HepG2 (cell line): Measurements from ENCODE around the gene EPO. TPM values are rescaled to one million over a fixed set of nuclear protein-coding genes. Genes with fewer than 3 reads are reported as not detected.

Experiments used
- ATAC-seq: fragments of 200-7000 bp; cut with Tn5 transposase; 3 replicates; pipeline ENCODE4 v1.9.1; 2020; ENCODE audit warnings: mild to moderate bottlenecking, moderate library complexity
- BruUV-seq: library from RNA; stranded (reverse); fragments of 400-500 nt; replicated peaks from 2 replicates; lab custom pipeline; 2021; lab: Mats Ljungman, UMichigan
- CTCF ChIA-PET: fragments of 300-600 bp; formaldehyde crosslinking; extraction: SDS; loops from one replicate; lab custom pipeline; 2021; ENCODE audit warnings: low total read pairs, inconsistent platforms, low intra/inter-chr PET ratio; lab: Yijun Ruan, JAX
- POLR2A ChIA-PET: fragments of 350-600 bp; sonication (Branson Sonifier 250); formaldehyde crosslinking; loops from one replicate; lab custom pipeline; 2020; ENCODE audit warnings: antibody characterized with exemption, inconsistent platforms; lab: Yijun Ruan, JAX
- DNase-seq: peaks from one replicate; pipeline ENCODE4 v3.0.0-alpha.2; 2015; ENCODE audit warnings: low spot score
- FAIRE-seq: peaks from 3 replicates; lab custom pipeline; 2011; peaks lifted over from hg19 to GRCh38; lab: Jason Lieb, UNC
- H2AFZ ChIP-seq: one replicate; pipeline ENCODE4 v1.6.1; 2011; ENCODE audit warnings: low read length, inconsistent platforms
- H3K27ac ChIP-seq: fragments of 300-600 bp; 3 replicates; pipeline ENCODE4 v1.8.0; 2011; ENCODE audit warnings: mixed run types, mild to moderate bottlenecking, mixed read lengths, low read length, inconsistent platforms; ENCODE audit not compliant: insufficient read depth; ENCODE audit errors: extremely low read length
- H3K27me3 ChIP-seq, 2 experiments: fragments of 200-600 bp in 1 of 2; 2 replicates in 1 of 2; 3 replicates in 1 of 2; pipeline versions ENCODE4 v1.6.0 to v1.8.0; 2011; ENCODE audit warnings: low read length in 2 of 2, mild to moderate bottlenecking in 2 of 2, moderate library complexity in 2 of 2, inconsistent platforms in 1 of 2; ENCODE audit not compliant: insufficient read depth in 2 of 2, control insufficient read depth in 1 of 2
- H3K36me3 ChIP-seq, 2 experiments: fragments of 200-600 bp in 1 of 2; replicated peaks in 1 of 2; 2 replicates in 1 of 2; 3 replicates in 1 of 2; pipeline versions ENCODE4 v1.5.1 to v1.8.0; 2011; ENCODE audit warnings: low read length in 2 of 2, inconsistent platforms in 1 of 2; ENCODE audit not compliant: insufficient read depth in 2 of 2, control insufficient read depth in 1 of 2
- H3K4me1 ChIP-seq: 2 replicates; pipeline ENCODE4 v1.5.1; 2012; ENCODE audit warnings: low read length, inconsistent platforms; ENCODE audit not compliant: insufficient read depth
- H3K4me2 ChIP-seq: 2 replicates; pipeline ENCODE4 v1.6.0; 2011; ENCODE audit warnings: low read depth, low read length, inconsistent platforms
- H3K4me3 ChIP-seq, 3 experiments: fragments of 200-600 bp in 1 of 3; sonication (generic), shearing (Covaris generic) in 1 of 3; replicated peaks in 1 of 3; 2 replicates each; pipeline ENCODE4 v1.5.1; 2011 to 2016; ENCODE audit warnings: low read length in 3 of 3, inconsistent platforms in 2 of 3, low read depth in 2 of 3, mild to moderate bottlenecking in 2 of 3, control low read depth in 1 of 3, mixed read lengths in 1 of 3; ENCODE audit not compliant: insufficient read depth in 1 of 3
- H3K79me2 ChIP-seq: one replicate; pipeline ENCODE4 v1.6.1; 2011; ENCODE audit warnings: low read length, inconsistent platforms; ENCODE audit not compliant: insufficient read depth
- H3K9ac ChIP-seq: 2 replicates; pipeline ENCODE4 v1.6.0; 2011; ENCODE audit warnings: mild to moderate bottlenecking, low read depth, low read length, inconsistent platforms; ENCODE audit not compliant: insufficient read depth
- H3K9me3 ChIP-seq: 2 replicates; pipeline ENCODE4 v1.5.1; 2012; ENCODE audit warnings: mild to moderate bottlenecking, low read length
- H4K20me1 ChIP-seq: 2 replicates; pipeline ENCODE4 v1.6.0; 2011; ENCODE audit warnings: inconsistent platforms, mild to moderate bottlenecking, low read length, moderate library complexity; ENCODE audit not compliant: insufficient read depth
- MAF1 ChIP-seq: sonication (generic); formaldehyde crosslinking; IDR thresholded peaks from 2 replicates; pipeline ENCODE4 v1.5.0; 2020; ENCODE audit warnings: missing genetic modification reagents, borderline replicate concordance
- MIER2 ChIP-seq: IDR thresholded peaks from 2 replicates; pipeline ENCODE4 v1.6.1; 2016; ENCODE audit warnings: missing biosample characterization, missing genetic modification reagents
- NR1H2 ChIP-seq: sonication (generic); formaldehyde crosslinking; IDR thresholded peaks from 2 replicates; pipeline ENCODE4 v1.8.1; 2022; ENCODE audit warnings: low read depth, missing genetic modification reagents, borderline replicate concordance
- NRL ChIP-seq: sonication (generic); formaldehyde crosslinking; IDR thresholded peaks from 2 replicates; pipeline ENCODE4 v1.5.0; 2020; ENCODE audit warnings: missing genetic modification reagents, mild to moderate bottlenecking, moderate library complexity, borderline replicate concordance
- POLR2A ChIP-seq, 2 experiments: IDR thresholded peaks; 2 replicates each; pipeline ENCODE4 v1.6.1; 2011; ENCODE audit warnings: low read depth in 2 of 2, low read length in 2 of 2, mild to moderate bottlenecking in 1 of 2, moderate library complexity in 1 of 2; ENCODE audit not compliant: insufficient read depth in 1 of 2
- POLR2G ChIP-seq: fragments of 200-400 bp; formaldehyde crosslinking; IDR thresholded peaks from 2 replicates; pipeline ENCODE4 v1.6.1; 2018; ENCODE audit warnings: mild to moderate bottlenecking, low read depth, low read length, moderate library complexity
- RXRA ChIP-seq: sonication (generic); formaldehyde crosslinking; IDR thresholded peaks from 2 replicates; pipeline ENCODE4 v1.5.1; 2020; ENCODE audit warnings: missing genetic modification reagents
- ZNF296 ChIP-seq: sonication (generic); formaldehyde crosslinking; conservative IDR thresholded peaks from 2 replicates; pipeline ENCODE4 v1.5.0; 2020; ENCODE audit warnings: mild to moderate bottlenecking, missing genetic modification reagents
- ZNF333 ChIP-seq: sonication (generic); formaldehyde crosslinking; IDR thresholded peaks from 2 replicates; pipeline ENCODE4 v1.4.0; 2020; ENCODE audit warnings: mild to moderate bottlenecking, missing genetic modification reagents, borderline replicate concordance
- ZNF564 ChIP-seq: sonication (generic); formaldehyde crosslinking; IDR thresholded peaks from 2 replicates; pipeline ENCODE4 v1.8.1; 2023; ENCODE audit warnings: mild to moderate bottlenecking, missing genetic modification reagents
- ZNF569 ChIP-seq: sonication (generic); formaldehyde crosslinking; IDR thresholded peaks from 2 replicates; pipeline ENCODE4 v1.5.0; 2020; ENCODE audit warnings: mild to moderate bottlenecking, missing genetic modification reagents, moderate library complexity, borderline replicate concordance
- ZNF75D ChIP-seq: sonication (generic); formaldehyde crosslinking; IDR thresholded peaks from 2 replicates; pipeline ENCODE4 v1.8.1; 2023; ENCODE audit warnings: missing genetic modification reagents, mild to moderate bottlenecking, borderline replicate concordance
- ZNF83 ChIP-seq: sonication (generic); formaldehyde crosslinking; IDR thresholded peaks from 2 replicates; pipeline ENCODE4 v1.4.0; 2020; ENCODE audit warnings: missing genetic modification reagents, mild to moderate bottlenecking, borderline replicate concordance
- ZZZ3 ChIP-seq: sonication (generic); formaldehyde crosslinking; IDR thresholded peaks from 2 replicates; pipeline ENCODE4 v1.4.0; 2020; ENCODE audit warnings: missing genetic modification reagents, mild to moderate bottlenecking, borderline replicate concordance
- WGBS: methylation state at CpG from one replicate; pipeline ENCODE4 v1.1.6; 2017; ENCODE audit warnings: low lambda C conversion rate; 5-methylcytosine and 5-hydroxymethylcytosine counted together
- in situ Hi-C: cut with HindIII; loops from 2 replicates; pipeline ENCODE4 v1.10.0; 2017; ENCODE audit warnings: low pct_unique_long_range_greater_than_20kb; ENCODE audit not compliant: extremely low pct_ligation_motif_present
- intact Hi-C: fragments of 100-400 bp; cut with micrococcal nuclease; formaldehyde crosslinking; loops from one replicate; pipeline ENCODE4 v1.10.0; 2022; ENCODE audit not compliant: unreplicated experiment
- polyA plus RNA-seq, 8 experiments: library from polyadenylated mRNA; depleted of rRNA in 3 of 8; stranded (reverse) in 7 of 8; unstranded in 1 of 8; fragments of >200 nt; fragmentation: Illumina TruSeq in 4 of 8; extraction: Trizol in 4 of 8; gene quantifications; 2 replicates each; pipeline versions ENCODE4 v1.2.1 to v1.2.3, GENCODE V29; 2011 to 2016; ENCODE audit warnings: low read depth in 4 of 8, missing spikeins in 1 of 8, mixed read lengths in 1 of 8; ENCODE audit not compliant: insufficient read depth in 1 of 8
- total RNA-seq, 5 experiments: library from RNA; depleted of rRNA; stranded (reverse); fragments of >200 nt; fragmentation: Illumina TruSeq; extraction: Trizol; gene quantifications; 2 replicates each; pipeline ENCODE4 v1.2.3, GENCODE V29; 2016; ENCODE audit warnings: low read depth in 1 of 5
- TF ChIP-seq, protein P1 (sequence below): sonication (generic); formaldehyde crosslinking; IDR thresholded peaks from 2 replicates; pipeline ENCODE4 v1.8.0; 2022; ENCODE audit warnings: mild to moderate bottlenecking, missing genetic modification reagents, moderate library complexity
- TF ChIP-seq, protein P2 (sequence below): sonication (generic); formaldehyde crosslinking; IDR thresholded peaks from 2 replicates; pipeline ENCODE4 v1.4.0; 2020; ENCODE audit warnings: missing genetic modification reagents

Gene EPO
- total and polyA plus RNA-seq, 2 of the 13 experiments (the other 11 are each of a cell fraction or from before 2014, with no cell fraction given): 10.3 to 25.7 TPM

- CTCF ChIA-PET: no interaction called here
- BruUV-seq: TSS peak; percentile 40
Observed at GRCh38 chr7:100679927-100680575, 40.2 kb upstream of the EPO start.

GRCh38 chr7:100680576-100681271 is 39.5 kb upstream of the EPO start:
- no peak for FAIRE-seq
- no peaks in the 10 kb centered on the region for H3K79me2 ChIP-seq
- no peak overlapping the region for H2AFZ ChIP-seq
- no peak overlapping the region for H3K4me3 ChIP-seq
- intact Hi-C loops (no loop called here), in situ Hi-C loops (no loop called here)
- H3K4me1 ChIP-seq: peaks cover 32% of the 10 kb centered on the region
- H3K9ac ChIP-seq: no peak overlapping the region
- CTCF ChIA-PET: no interaction called here
- POLR2A ChIA-PET: interaction anchor here (0.7 to 2.1 kb wide), 8 partner anchors 9 to 193 kb away, joined by 3 to 9 read pairs (median 4); partner anchors contain the start of genes GIGYF1 and POP7
- H3K36me3 ChIP-seq: peaks cover 40 to 57% of the 10 kb centered on the region in 2 experiments
- H3K9me3 ChIP-seq: no peaks in the 10 kb centered on the region
- 94% methylated on average over 10 of the region's 18 CpGs for WGBS
- no peaks in the 10 kb centered on the region for H3K27me3 ChIP-seq
- peaks cover 8% of the 10 kb centered on the region; the same call in 1 of the 2 replicates for H4K20me1 ChIP-seq
- no peak for DNase-seq
- H3K4me2 ChIP-seq: no peak overlapping the region
- ATAC-seq: no peak
- no TSS peak for BruUV-seq
- H3K27ac ChIP-seq: no peak overlapping the region
- TF ChIP-seq NRL (CRISPR knock-in tag): peak; percentile 35; the same call in 1 of the 2 replicates
- TF ChIP-seq, protein P1, sequence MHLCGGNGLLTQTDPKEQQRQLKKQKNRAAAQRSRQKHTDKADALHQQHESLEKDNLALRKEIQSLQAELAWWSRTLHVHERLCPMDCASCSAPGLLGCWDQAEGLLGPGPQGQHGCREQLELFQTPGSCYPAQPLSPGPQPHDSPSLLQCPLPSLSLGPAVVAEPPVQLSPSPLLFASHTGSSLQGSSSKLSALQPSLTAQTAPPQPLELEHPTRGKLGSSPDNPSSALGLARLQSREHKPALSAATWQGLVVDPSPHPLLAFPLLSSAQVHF (CRISPR knock-in tag): no peak
- TF ChIP-seq ZNF333 (CRISPR knock-in tag): no peak
- TF ChIP-seq ZNF564: no peak
- TF ChIP-seq ZNF75D (CRISPR knock-in tag): no peak
- no peak for TF ChIP-seq ZNF569 (CRISPR knock-in tag)
- TF ChIP-seq ZNF296 (CRISPR knock-in tag): no peak
- peak; percentile 36; the same call in 1 of the 2 replicates for TF ChIP-seq POLR2G
- TF ChIP-seq RXRA (CRISPR knock-in tag): peak; percentile 20; the same call in 1 of the 2 replicates
- TF ChIP-seq MAF1 (CRISPR knock-in tag): no peak
- no peak for TF ChIP-seq ZZZ3 (CRISPR knock-in tag)
- 0 out of 4 replicates have a peak, but pooled peaks of 1 of the 2 experiments have one; percentile 33 for TF ChIP-seq POLR2A (IDR thresholded peaks at IDR 0.05; ENCODE audit: insufficient read depth in 1 of 2, low read depth in 2 of 2, low read length in 2 of 2)
- TF ChIP-seq NR1H2 (CRISPR knock-in tag): no peak
- TF ChIP-seq ZNF83 (CRISPR knock-in tag): no peak

More at GRCh38 chr7:100679927-100680575, 40.2 kb upstream of the EPO start:
- intact Hi-C loops (no loop called here), in situ Hi-C loops (no loop called here)
- Histone ChIP-seq H3K79me2 (peaks cover under 1% of the 10 kb centered on the region), H3K36me3 (peaks cover 34 to 50% of the 10 kb centered on the region in 2 experiments), H3K4me3 (no peak overlapping the region), H3K4me2 (no peak overlapping the region), H3K27ac (peak overlapping the region; percentile 27), H3K4me1 (peaks cover 32% of the 10 kb centered on the region), H2AFZ (no peak overlapping the region), H3K9ac (no peak overlapping the region), H3K27me3 (no peaks in the 10 kb centered on the region), H4K20me1 (peaks cover 8% of the 10 kb centered on the region; the same call in 1 of the 2 replicates), H3K9me3 (no peaks in the 10 kb centered on the region)
- TF ChIP-seq MIER2 (no peak), POLR2G (0 out of 2 replicates have a peak, but pooled peaks have one; percentile 16)
- TF ChIP-seq, protein P2, sequence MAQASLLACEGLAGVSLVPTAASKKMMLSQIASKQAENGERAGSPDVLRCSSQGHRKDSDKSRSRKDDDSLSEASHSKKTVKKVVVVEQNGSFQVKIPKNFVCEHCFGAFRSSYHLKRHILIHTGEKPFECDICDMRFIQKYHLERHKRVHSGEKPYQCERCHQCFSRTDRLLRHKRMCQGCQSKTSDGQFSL (CRISPR knock-in tag): 0 out of 2 replicates have a peak, but pooled peaks have one; percentile 27
- no peak for DNase-seq
- no peak for ATAC-seq
- WGBS: 93% methylated on average over 13 of the region's 13 CpGs
- FAIRE-seq: no peak
- POLR2A ChIA-PET: interaction anchor here (0.7 to 2.1 kb wide), 9 partner anchors 10 to 194 kb away, joined by 3 to 9 read pairs (median 4); partner anchors contain the start of genes FBXO24, GIGYF1, LRCH4 and MOSPD3
